ENCODE data around the gene MATN4. TPM values are rescaled to one million over a fixed set of nuclear protein-coding genes. Genes with fewer than 3 reads are reported as not detected.

Gene MATN4
- total and polyA plus RNA-seq, 2 of the 13 experiments (the other 11 are each of a cell fraction or from before 2014, with no cell fraction given), result not detected

GRCh38 chr20:45336530-45337366 lies 28.6 kb upstream of the MATN4 start (continued):
- 0 out of 2 replicates have a peak, but pooled peaks have one; percentile 10 for TF ChIP-seq GABPB1 (CRISPR knock-in tag; IDR thresholded peaks at IDR 0.05)
- no peak for TF ChIP-seq ZBTB10 (CRISPR knock-in tag; IDR thresholded peaks at IDR 0.05; ENCODE audit: borderline replicate concordance)
- TF ChIP-seq ZNF256 (CRISPR knock-in tag; conservative IDR thresholded peaks at IDR 0.05), result no peak
- TF ChIP-seq KLF11 (CRISPR knock-in tag; IDR thresholded peaks at IDR 0.05), result no peak
- TF ChIP-seq TCF12 (IDR thresholded peaks at IDR 0.05), result no peak
- TF ChIP-seq TCF12 (CRISPR knock-in tag; IDR thresholded peaks at IDR 0.05), result no peak
- TF ChIP-seq SNAI1 (CRISPR knock-in tag; IDR thresholded peaks at IDR 0.05; ENCODE audit: borderline replicate concordance), result no peak
- TF ChIP-seq TCF7 (IDR thresholded peaks at IDR 0.05; ENCODE audit: low read depth), result no peak
- peak; percentile 63 for TF ChIP-seq CTCF (CRISPR knock-in tag; IDR thresholded peaks at IDR 0.05)
- TF ChIP-seq NR2C2 (CRISPR knock-in tag; IDR thresholded peaks at IDR 0.05; ENCODE audit: borderline replicate concordance), result peak; percentile 25; the same call in 1 of the 2 replicates
- peak; percentile 86 for TF ChIP-seq ASH2L (IDR thresholded peaks at IDR 0.05; ENCODE audit: insufficient read length, low read depth, low read length)
- no peak for TF ChIP-seq NR2F6 (IDR thresholded peaks at IDR 0.05)
- TF ChIP-seq NR2F6 (CRISPR knock-in tag; IDR thresholded peaks at IDR 0.05), result peak; percentile 54; the same call in 1 of the 2 replicates
- 0 out of 2 replicates have a peak, but pooled peaks have one; percentile 23 for TF ChIP-seq ZNF44 (CRISPR knock-in tag; IDR thresholded peaks at IDR 0.05)
- no peak for TF ChIP-seq BRF2 (CRISPR knock-in tag; IDR thresholded peaks at IDR 0.05)
- TF ChIP-seq SALL2 (CRISPR knock-in tag; IDR thresholded peaks at IDR 0.05), result no peak
- TF ChIP-seq ZNF644 (CRISPR knock-in tag; IDR thresholded peaks at IDR 0.05; ENCODE audit: low read depth), result peak; percentile 13; the same call in 1 of the 2 replicates
- peak; percentile 6; the same call in 1 of the 2 replicates for TF ChIP-seq ZNF629 (CRISPR knock-in tag; conservative IDR thresholded peaks at IDR 0.05)
- TF ChIP-seq SRSF4 (IDR thresholded peaks at IDR 0.05; ENCODE audit: low read depth, low read length, poor library complexity, severe bottlenecking), result no peak
- TF ChIP-seq NFE2L2 (IDR thresholded peaks at IDR 0.05; ENCODE audit: low read length), result no peak
- TF ChIP-seq UBTF (CRISPR knock-in tag; IDR thresholded peaks at IDR 0.05), result no peak; the same call in 1 of the 2 replicates
- no peak for TF ChIP-seq NFKBIZ (CRISPR knock-in tag; IDR thresholded peaks at IDR 0.05)
